ENCODE data around the gene EVA1A.
"Not testable (repeated sequence)": the region's sequence is repeated elsewhere in the genome, so short reads cannot be mapped to it uniquely, and the experiment has no call there.

Gene EVA1A

GRCh38 chr2:75516378-75517360 is 44.1 kb downstream of the EVA1A start:
- no peak for DNase-seq (ENCODE audit: low read depth)

- no peak for DNase-seq (ENCODE audit: low read depth)
These were observed 45.0 kb downstream of the EVA1A start for GRCh38 chr2:75515584-75516368.

DNA sequence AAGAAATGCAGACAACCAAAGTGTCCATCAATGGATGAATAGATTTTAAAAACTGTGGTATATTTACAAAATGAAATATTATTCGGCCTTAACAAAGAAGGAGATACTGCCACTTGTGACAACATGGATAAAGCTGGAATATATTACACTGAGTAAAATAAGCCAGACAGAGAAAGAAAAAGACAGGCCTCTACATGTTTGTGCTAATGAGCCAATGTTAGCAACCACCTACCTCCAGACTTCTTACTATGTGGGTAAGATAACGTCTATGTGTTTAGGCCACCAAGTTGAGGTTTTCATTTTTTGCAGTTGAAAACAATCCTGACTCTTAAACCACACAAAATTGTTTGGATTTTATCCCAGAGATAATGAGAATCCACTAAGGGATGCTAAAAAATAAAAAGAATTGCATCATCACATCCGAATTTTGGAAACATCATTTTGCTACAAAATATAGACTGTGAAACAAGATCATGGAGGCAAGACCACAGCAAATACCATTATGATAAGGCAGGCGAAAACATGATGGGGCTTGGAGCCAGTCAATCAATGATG is 47.0 kb downstream of the EVA1A start:
- DNase-seq (ENCODE audit: low read depth): no peak

- DNase-seq (ENCODE audit: low read depth): no peak
These were observed 48.1 kb downstream of the EVA1A start for GRCh38 chr2:75512455-75513212.

DNA sequence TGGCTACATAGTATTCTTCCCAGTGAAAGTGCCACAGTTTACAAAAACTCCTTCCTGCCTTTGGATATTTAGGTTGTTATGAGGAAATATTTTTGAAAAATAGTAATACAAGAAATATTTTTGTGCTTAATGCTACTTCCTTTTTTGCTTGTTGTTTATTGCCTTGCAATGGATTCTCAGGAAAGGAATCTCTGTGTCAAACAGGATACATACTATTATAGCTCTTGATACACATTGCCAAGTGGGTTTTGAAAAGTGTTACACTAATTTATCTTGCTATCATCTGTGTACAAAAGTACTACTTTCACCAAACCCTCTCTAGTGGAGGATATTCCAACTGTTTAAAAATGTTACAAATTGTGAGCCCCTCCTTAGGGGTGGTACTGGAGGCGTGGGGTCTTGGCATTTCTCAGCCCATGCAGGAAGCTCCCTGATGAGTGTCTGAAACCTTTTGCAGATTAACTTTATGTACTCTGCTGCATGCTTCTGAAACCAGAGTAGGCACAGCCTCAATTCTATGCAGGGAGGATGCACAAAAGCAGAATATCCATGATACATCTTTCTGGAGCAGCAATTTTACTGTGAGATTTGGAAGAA is 54.5 kb downstream of the EVA1A start:
- no peak for DNase-seq (ENCODE audit: low read depth)

GRCh38 chr2:75505012-75505411 is 55.7 kb downstream of the EVA1A start:
- no peak for DNase-seq (ENCODE audit: low read depth)

DNA sequence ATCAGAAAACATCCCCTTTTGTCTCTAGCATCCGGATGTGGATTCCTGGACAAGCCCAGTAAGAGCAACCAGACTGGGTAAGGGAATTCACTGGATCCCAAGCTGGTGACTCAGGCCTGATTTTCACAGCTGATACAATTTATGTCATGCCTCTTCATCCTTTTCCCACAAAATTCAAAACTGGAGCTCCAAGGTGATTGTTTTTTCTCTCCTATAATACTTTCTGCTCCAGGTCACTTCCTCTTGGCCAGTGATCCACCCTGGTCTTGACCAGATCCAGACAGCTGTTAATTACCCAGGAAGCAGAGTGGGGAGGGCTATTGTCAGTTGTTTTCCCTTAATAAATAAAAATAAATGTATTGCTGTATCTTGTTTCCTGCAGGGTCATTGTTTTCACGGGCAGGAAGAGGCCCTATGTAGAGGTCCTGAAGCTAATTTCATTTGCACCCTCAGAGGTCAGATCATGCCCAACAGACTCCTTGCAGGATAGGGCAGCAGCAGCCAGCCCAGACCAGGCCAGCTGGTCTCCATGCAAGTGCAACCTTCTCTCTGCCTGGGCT is 57.6 kb downstream of the EVA1A start:
- peak; percentile 38 for DNase-seq (ENCODE audit: low read depth)

- DNase-seq (ENCODE audit: low read depth): no peak
These were observed 60.1 kb downstream of the EVA1A start for GRCh38 chr2:75500633-75501032.

GRCh38 chr2:75499534-75499933 is 61.2 kb downstream of the EVA1A start:
- no peak for DNase-seq (ENCODE audit: low read depth)

DNA sequence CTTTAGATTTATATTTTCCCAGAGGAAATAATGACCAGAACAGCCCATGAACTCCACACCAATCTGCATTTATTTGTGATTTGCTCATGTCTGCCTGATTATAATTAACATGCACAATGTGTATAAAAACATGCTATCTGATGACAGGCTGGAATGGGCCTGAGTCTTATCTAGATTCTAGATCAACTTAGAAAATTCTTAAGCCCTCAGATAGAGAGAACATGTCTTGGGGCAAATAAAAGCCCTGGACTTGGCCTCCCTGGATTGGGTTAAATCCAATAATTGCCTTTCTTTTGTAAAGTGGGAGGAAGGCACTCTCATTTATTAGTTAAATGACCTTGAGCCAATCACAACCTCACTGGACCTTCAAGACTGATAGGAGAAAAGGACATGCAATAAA is 61.8 kb downstream of the EVA1A start:
- DNase-seq (ENCODE audit: low read depth): no peak

DNA sequence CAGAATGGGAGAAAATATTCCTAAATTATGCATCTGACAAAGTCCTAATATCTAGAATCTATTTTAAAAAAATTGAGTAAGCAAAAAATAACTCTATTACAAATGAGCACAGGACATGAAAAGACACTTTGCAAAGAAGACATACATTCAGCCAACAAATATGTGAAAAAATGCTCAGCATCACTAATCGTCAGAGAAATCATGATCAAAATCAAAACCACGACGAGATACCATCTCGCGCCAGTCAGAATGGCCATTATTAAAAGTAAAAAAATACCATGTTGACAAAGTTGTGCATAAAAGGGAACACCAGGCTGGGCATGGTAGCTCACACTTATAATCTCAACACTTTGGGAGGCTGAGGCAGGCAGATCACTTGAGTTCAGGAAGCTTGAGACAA is 63.5 kb downstream of the EVA1A start:
- DNase-seq (ENCODE audit: low read depth): no peak

DNA sequence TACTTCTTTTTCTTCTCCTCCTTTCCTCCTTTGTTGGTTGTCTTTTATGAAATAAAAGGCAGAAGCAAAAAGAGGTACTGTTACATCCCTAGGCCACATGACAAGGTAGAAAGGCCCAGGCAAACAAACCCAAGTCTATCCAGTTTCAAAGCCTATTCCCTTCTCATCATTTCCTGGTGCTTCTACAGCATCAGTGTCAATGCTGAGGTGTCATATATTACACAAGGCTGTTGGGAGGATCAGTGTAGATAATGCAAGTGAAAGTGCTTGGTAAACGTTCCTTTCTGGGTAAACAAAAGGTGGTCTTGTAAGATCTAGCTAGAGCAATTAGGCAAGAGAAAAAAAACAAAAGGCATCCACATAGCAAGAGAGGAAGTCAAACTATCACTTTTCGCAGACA is 64.9 kb downstream of the EVA1A start:
- no peak for DNase-seq (ENCODE audit: low read depth)

DNA sequence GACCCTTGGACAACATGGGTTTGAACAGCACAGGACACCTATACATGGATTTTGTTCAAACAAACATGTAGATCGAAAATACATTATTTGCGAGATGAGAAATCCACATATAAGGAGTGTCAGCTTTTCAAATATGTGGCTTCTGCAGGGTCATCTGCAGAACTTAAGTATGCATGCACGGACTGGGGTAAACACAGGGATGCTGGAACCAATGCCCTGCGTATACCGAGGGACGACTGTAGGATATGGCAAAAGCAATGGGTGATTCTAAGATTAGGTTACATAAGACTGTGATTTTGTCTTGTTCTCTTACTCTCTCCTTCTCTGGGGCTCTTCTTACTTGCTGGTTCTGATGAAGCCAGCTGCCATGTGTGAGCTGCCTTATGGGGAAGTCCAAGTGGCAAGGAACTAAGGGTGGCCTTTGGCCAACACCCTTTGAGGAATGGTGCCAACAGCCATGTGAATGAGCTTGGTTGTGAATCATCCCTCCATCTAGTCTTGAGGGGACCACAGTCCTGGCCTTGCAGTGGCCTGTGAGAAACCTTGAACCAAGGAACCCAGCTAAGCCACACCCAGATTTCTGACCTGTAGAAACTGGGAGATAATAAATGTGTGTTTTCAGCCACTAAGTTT is 66.5 kb downstream of the EVA1A start:
- no peak for DNase-seq (ENCODE audit: low read depth)

DNA sequence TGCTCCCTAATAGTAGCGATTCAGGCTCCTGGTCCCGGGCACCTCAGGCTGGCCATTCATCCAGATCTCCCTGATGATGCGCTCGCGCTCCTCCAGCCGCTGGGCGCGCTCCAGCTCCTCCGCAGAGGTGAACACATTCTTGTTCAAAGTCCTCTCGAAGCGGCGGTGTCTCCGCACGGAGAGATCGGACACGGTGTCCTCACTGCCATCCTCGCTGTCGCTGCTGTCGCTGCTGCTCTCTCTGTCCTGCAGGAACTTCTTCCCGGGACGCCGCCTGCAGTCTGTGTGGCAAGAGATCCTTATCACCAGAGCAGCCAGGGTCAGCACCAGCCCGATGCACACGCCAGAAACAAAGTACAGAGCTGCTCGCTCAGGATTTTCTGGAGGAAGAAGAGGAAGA is 67.5 kb downstream of the EVA1A start:
- DNase-seq (ENCODE audit: low read depth): no peak

- peak; percentile 93 for DNase-seq (ENCODE audit: low read depth)
These were observed 69.5 kb downstream of the EVA1A start for GRCh38 chr2:75491129-75491753.

DNA sequence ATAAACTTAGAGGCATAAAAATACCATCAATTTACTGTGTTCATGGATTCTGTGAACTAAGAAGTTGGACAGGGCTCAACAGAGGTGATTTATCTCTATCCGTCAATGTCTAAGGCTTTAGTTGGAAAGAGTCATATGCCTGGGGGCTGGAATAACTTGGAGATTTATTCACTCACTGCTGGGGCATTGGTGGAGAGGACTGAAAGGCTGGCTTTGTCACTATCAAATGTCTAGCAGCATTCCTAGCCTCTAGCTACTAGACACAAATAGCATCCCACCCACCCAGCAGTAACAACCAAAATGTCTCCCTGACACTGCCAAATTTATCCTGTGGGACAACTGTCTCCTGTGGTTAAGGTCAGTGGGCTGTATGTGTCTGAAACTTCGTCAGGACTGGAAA is 71.0 kb downstream of the EVA1A start:
- DNase-seq (ENCODE audit: low read depth): no peak

DNA sequence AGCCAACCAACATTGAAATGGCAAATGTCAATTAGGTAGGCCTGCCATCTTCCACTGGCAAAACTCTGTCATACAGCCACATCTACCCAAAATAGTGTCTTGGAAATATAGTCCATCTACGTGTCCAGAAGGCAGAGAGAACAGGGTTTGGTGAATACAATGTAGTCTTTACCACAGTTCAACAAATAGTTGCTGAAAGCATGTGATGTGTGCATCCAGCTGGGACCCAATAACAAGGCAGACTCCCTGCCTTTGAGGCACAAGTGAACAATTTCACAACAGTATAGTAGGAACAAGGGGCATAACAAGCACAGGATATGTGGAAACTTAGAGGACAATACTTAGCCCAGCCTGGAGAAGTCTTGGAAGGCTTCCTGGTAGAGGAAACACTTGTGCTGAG is 72.6 kb downstream of the EVA1A start:
- DNase-seq (ENCODE audit: low read depth): no peak

DNA sequence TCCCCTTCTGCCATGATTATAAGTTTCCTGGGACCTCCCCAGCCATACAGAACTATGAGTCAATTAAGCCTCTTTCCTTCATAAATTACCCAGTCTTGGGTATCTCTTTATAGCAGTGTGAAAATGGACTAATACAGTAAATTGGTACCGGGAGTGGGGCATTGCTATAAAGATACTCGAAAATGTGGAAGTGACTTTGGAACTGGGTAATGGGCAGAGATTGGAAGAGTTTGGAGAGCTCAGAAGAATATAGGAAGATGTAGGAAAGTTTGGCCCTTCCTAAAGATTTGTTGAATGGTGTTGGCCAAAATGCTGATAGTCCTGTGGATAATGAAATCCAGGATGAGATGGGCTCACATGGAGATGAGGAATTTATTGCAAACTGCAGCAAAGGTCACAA is 74.0 kb downstream of the EVA1A start:
- DNase-seq (ENCODE audit: low read depth): not testable (repeated sequence)

- no peak for DNase-seq (ENCODE audit: low read depth)
These were observed 75.9 kb downstream of the EVA1A start for GRCh38 chr2:75484840-75485239.

GRCh38 chr2:75483878-75484277 is 76.9 kb downstream of the EVA1A start:
- no peak for DNase-seq (ENCODE audit: low read depth)

All from stromal cell of bone marrow (primary cell).